ENCODE measurements around the gene RAD51B. TPM values are rescaled to one million over a fixed set of nuclear protein-coding genes. Genes with fewer than 3 reads are reported as not detected.

Gene RAD51B
- total and polyA plus RNA-seq, 9 of the 15 experiments (the other 6 are each of a cell fraction or from before 2014, with no cell fraction given), result 8.5 to 17.3 (median 11.3) TPM

- TF ChIP-seq ZBTB40 (IDR thresholded peaks at IDR 0.05) (no peak), ZBTB40 (CRISPR knock-in tag; IDR thresholded peaks at IDR 0.05) (no peak), CHD2 (IDR thresholded peaks at IDR 0.05; ENCODE audit: low read depth, low read length) (no peak), ATF4 (CRISPR knock-in tag; IDR thresholded peaks at IDR 0.05) (no peak), MEIS2 (IDR thresholded peaks at IDR 0.05; ENCODE audit: partially characterized antibody) (peak; percentile 50)
These were observed 349.0 kb downstream of the RAD51B start (continued) for GRCh38 chr14:68168460-68169109.

Measured in K562 (cell line).